ENCODE results near the gene AUP1.
A peak's percentile ranks its signal among the peaks of the same experiment; 100 is the strongest.
"Not testable (repeated sequence)": the region's sequence is repeated elsewhere in the genome, so short reads cannot be mapped to it uniquely, and the experiment has no call there.

AUP1 gene

GRCh38 chr2:74496997-74497776, 32.3 kb downstream of the AUP1 start:
- DNase-seq = no peak

GRCh38 chr2:74495440-74495839, 34.1 kb downstream of the AUP1 start:
- no peak for DNase-seq

- no peak for DNase-seq
These were observed 36.0 kb downstream of the AUP1 start for GRCh38 chr2:74493546-74493945.

GRCh38 chr2:74491648-74492544, 37.6 kb downstream of the AUP1 start:
- no peak for DNase-seq

GRCh38 chr2:74489906-74490305, 39.6 kb downstream of the AUP1 start:
- DNase-seq = no peak

GRCh38 chr2:74488643-74489481, 40.6 kb downstream of the AUP1 start:
- no peak for DNase-seq

GRCh38 chr2:74486141-74486540, 43.4 kb downstream of the AUP1 start:
- no peak for DNase-seq

- not testable (repeated sequence) for DNase-seq
These were observed 45.8 kb downstream of the AUP1 start for GRCh38 chr2:74483675-74484164.

GRCh38 chr2:74482801-74483674, 46.5 kb downstream of the AUP1 start, which contains the start of the genes CCDC142 and TTC31:
CCDC142 (minus strand) TSS chr2:74482998; CDS start chr2:74482837, 161 bp downstream.
TTC31 (plus strand) TSS chr2:74483081; CDS start chr2:74483096, 15 bp downstream.
- DNase-seq = peak; percentile 95

- no peak for DNase-seq
These were observed 47.3 kb downstream of the AUP1 start for GRCh38 chr2:74481961-74482800.

GRCh38 chr2:74481431-74481830, 48.1 kb downstream of the AUP1 start:
- no peak for DNase-seq

Data from fibroblast of skin of right quadriceps (primary cell).